GM12873 (cell line): ENCODE results near the gene E2F4.

Source experiments
- CTCF ChIP-seq: IDR thresholded peaks from 2 replicates; pipeline ENCODE4 v1.5.1; 2012; ENCODE audit warnings: low read depth, mild to moderate bottlenecking, moderate library complexity, low read length, control low read depth; ENCODE audit not compliant: insufficient read depth; ENCODE audit errors: missing control alignments

Gene E2F4

GRCh38 chr16:67245186-67245585, 53.2 kb downstream of the E2F4 start:
- no peak for TF ChIP-seq CTCF

GRCh38 chr16:67245674-67246080, 53.7 kb downstream of the E2F4 start:
- TF ChIP-seq CTCF: no peak

GRCh38 chr16:67246081-67246755, 54.3 kb downstream of the E2F4 start:
- peak; percentile 52 for TF ChIP-seq CTCF

- no peak for TF ChIP-seq CTCF
These were observed 54.8 kb downstream of the E2F4 start for GRCh38 chr16:67246756-67247191.

- no peak for TF ChIP-seq CTCF
These were observed 55.5 kb downstream of the E2F4 start, which contains the start of gene FHOD1 for GRCh38 chr16:67247192-67248072. Gene FHOD1 (minus strand): TSS chr16:67247481. CDS start chr16:67247410, 71 bp downstream.

GRCh38 chr16:67248073-67248400, 56.1 kb downstream of the E2F4 start:
- TF ChIP-seq CTCF: no peak
